Suprapubic skin (tissue), 3 donors: ENCODE data around the gene NRSN2.

Experiments
- POLR2A ChIP-seq, 2 donors: fragments of 450-650 bp; IDR thresholded peaks; one replicate each; pipeline ENCODE4 v1.6.1; 2017; ENCODE audit warnings: antibody characterized with exemption in 2 of 2, mild to moderate bottlenecking in 2 of 2, moderate library complexity in 2 of 2
- TF ChIP-seq, protein P1 (sequence below), 2 donors: fragments of 200-600 bp in 1 of 2; fragments of 450-650 bp in 1 of 2; sonication (generic) in 1 of 2; IDR thresholded peaks; one replicate each; pipeline ENCODE4 v1.5.1; 2016 to 2019; ENCODE audit warnings: antibody characterized with exemption in 2 of 2, mild to moderate bottlenecking in 1 of 2, moderate library complexity in 1 of 2

DNA sequence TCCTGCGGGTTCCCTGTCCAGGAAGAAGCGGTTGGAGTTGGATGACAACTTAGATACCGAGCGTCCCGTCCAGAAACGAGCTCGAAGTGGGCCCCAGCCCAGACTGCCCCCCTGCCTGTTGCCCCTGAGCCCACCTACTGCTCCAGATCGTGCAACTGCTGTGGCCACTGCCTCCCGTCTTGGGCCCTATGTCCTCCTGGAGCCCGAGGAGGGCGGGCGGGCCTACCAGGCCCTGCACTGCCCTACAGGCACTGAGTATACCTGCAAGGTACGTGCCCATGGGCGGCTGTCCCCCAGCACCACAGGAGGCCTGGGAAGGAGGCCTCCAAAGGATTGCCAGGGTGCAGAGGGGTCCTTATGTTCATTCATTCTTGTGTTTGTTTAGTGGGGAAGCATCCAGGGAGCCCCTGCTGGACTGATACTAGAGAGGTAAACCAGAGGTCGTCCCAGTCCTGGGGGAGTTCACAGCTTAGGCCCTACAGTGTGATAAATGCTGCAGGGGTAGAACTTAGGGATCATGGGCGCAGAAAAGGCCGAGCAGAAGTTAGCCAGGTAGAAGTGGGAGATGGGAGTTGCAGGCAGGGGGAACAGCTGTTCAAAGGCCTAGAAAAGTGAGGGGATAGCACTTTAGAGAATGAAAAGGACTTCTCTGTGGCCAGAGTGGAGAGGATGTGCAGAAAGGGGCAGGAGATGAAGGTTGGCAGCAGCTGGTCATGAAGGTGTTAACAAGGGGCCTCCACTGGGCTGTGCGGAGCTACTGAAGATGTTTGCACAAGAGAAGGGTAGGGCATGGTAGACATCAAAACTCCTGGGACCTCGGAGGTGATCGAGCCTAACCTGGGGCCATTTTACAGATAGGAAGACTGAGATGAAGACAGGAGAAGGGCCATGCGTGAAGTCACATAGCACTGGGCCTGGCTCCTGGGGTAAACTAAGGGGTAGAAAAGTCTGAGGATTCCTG, 41.4 kb downstream of the NRSN2 start:
- TF ChIP-seq, protein P1, sequence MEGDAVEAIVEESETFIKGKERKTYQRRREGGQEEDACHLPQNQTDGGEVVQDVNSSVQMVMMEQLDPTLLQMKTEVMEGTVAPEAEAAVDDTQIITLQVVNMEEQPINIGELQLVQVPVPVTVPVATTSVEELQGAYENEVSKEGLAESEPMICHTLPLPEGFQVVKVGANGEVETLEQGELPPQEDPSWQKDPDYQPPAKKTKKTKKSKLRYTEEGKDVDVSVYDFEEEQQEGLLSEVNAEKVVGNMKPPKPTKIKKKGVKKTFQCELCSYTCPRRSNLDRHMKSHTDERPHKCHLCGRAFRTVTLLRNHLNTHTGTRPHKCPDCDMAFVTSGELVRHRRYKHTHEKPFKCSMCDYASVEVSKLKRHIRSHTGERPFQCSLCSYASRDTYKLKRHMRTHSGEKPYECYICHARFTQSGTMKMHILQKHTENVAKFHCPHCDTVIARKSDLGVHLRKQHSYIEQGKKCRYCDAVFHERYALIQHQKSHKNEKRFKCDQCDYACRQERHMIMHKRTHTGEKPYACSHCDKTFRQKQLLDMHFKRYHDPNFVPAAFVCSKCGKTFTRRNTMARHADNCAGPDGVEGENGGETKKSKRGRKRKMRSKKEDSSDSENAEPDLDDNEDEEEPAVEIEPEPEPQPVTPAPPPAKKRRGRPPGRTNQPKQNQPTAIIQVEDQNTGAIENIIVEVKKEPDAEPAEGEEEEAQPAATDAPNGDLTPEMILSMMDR (IDR thresholded peaks at IDR 0.05), result no peak
- TF ChIP-seq POLR2A (IDR thresholded peaks at IDR 0.05), result no peak
